Measurements from ENCODE around the gene DLK1. TPM values are rescaled to one million over a fixed set of nuclear protein-coding genes. Genes with fewer than 3 reads are reported as not detected.
A peak's percentile ranks its signal among the peaks of the same experiment; 100 is the strongest.

The DLK1 gene
- total RNA-seq, 1 experiment from 2014 or later = 0.28 TPM

DNA sequence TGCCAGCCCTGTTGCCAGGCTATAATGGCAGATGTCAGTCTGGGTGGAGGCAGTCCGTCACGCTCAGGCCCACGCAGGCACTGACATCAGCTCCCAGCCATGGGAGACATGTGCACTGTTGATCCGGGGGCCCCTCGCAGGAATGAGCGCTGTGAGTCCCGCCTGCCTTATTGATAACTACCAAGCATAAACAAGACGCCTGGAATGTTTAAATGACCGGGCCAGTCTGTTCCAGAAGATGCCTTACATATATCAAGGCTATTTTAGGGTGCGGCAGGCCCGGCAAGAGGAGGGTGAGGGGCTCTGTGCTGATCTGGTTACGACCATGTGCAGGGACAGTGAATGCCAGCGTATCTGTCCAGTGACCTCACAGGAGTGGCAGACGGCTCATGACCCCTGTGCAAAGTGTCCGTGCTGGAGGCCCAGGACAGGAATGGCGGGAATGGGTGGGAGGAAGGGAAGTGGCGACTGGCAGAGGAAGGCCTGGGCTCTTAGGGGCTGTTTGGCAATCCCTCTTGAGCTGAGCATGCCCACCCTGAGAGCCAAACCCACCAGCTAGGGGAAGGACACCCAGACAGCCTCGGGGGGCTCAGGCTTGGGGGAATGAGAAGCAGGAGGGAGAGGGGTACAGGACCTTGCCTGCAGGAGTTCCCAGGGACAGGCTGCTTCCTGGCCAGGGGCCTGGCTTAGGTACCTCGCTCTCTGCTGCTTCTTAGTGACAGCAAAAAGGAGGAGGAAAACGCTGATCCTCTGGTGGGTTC is 49.3 kb downstream of the DLK1 start:
- H3K9me3 ChIP-seq (replicated peaks) = no peaks in the 10 kb centered on the region
- H3K36me3 ChIP-seq = no peaks in the 10 kb centered on the region
- H3K4me3 ChIP-seq = no peak overlapping the region
- H3K27ac ChIP-seq = no peak overlapping the region
- H3K27me3 ChIP-seq = no peaks in the 10 kb centered on the region
- peaks cover 19% of the 10 kb centered on the region for H3K4me1 ChIP-seq
- DNase-seq = no peak

DNA sequence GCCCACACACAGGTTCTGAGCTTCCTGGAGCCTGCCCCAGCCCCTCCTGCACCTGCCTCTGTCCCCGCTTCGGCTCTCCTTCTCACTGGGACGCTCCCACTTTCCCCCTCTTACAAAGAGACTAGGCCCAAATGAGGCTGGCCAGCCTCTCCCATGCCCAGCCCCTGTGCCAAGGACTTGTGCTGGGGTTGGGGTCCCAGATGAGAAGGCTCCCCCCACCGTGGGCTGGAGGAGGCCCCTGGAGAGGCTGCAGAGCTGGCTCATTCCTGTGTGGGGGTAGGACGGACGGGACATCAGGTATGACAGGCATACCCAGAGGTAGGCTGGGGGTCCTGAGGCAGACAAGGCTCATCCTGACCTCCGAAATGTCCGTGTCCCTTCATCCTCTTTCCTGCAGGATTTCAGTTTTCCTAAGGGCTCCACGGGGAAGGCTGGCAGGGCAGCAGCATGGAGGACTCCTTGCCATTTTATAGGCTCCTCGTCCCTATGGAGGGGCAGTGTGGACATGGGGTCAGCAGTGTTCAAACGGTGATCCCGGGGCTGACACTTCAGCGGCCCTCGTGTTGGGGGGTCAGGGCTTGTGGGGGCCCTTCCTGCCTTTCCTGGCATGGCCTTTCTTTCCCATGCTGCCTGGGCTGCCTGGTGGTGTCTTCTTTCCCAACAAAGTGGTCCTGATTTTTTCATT is 50.1 kb downstream of the DLK1 start:
- Histone ChIP-seq H3K9me3 (replicated peaks) (no peaks in the 10 kb centered on the region), H3K27ac (no peak overlapping the region), H3K4me3 (no peak overlapping the region), H3K27me3 (no peaks in the 10 kb centered on the region), H3K4me1 (peaks cover 19% of the 10 kb centered on the region), H3K36me3 (no peaks in the 10 kb centered on the region)
- no peak for DNase-seq

DNA sequence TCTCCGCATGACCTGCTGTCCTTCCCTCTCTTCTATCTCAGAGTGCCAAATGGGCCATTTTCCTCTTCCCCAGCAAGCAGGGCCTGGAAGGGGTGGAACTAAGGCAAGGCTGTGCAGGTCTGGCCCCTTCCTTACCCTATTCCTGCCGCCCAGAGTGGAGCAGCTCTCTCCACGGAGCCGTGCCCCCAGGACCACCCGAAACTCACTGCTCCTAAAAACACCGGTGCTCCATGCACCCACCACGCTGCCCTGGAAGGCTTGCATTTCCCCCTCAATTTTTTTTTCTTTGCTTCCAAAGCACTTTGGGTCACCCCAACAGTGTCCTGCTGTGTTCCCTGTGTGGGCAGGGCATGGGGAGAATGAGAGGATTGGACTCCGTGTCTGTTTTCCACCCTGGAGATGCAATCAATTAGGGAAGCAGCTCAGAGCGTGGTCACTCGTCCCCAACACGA is 50.7 kb downstream of the DLK1 start:
- H3K27ac ChIP-seq = no peak overlapping the region
- no peaks in the 10 kb centered on the region for H3K9me3 ChIP-seq (replicated peaks)
- H3K4me3 ChIP-seq = peak overlapping the region; percentile 13; the same call in 1 of the 2 replicates
- no peak for DNase-seq
- peaks cover 19% of the 10 kb centered on the region for H3K4me1 ChIP-seq
- no peaks in the 10 kb centered on the region for H3K36me3 ChIP-seq
- H3K27me3 ChIP-seq = no peaks in the 10 kb centered on the region

DNA sequence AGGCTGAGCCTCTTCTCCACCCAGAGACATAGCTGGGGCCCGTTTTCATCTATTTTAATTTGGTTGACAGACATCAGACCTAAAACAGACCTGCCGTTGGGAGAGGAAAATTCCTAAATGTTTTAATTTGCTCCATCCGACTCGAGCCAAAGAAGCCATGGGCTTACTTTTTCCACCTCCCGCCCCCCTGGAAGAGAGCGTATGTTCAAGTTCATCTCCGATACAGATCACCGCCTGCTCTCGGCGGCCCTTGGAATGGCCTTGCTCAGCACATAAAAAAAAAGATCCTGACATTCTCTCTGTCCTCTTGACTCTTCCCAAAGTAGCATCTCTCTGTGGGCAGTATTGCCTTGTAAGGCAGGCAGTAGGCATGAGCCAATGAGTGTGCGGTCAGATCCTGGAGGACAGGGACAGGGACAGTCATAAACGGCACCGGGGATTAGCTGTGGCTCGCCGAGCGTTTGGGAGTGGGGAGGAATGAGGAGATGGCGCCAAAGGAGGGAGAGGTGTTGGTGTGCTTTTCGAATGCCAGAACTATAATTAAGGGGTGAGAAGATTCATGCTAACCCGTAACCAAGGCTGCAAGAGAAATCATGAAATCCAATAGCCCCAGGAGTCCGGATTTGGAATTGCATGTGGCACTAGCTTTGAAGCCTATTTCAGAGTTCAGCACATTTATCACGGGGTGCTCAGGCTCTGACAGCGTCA is 51.3 kb downstream of the DLK1 start:
- peak; percentile 33 to 66 for DNase-seq
- Histone ChIP-seq H3K27ac (no peak overlapping the region), H3K4me1 (peaks cover 22% of the 10 kb centered on the region), H3K9me3 (replicated peaks) (no peaks in the 10 kb centered on the region), H3K36me3 (no peaks in the 10 kb centered on the region), H3K27me3 (no peaks in the 10 kb centered on the region), H3K4me3 (peak overlapping the region; percentile 13; the same call in 1 of the 2 replicates)

DNA sequence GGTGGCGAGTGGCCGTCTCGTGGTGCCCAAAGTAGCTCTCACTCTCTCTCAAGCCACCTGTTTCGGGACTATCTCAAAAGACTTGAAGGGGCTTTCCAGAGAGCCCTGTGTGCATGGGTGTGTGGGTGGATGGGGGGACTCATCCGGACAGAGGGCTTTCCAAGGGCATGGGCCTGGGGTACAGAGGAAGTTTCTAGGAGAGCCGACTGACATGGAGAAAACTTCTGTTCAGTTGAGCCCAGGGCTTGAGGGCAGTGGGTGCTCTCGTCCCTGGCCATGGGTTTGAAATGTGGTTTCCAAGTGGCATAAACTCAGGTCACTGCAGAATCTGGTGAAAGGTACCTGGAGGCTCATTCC is 51.8 kb downstream of the DLK1 start:
- H3K27ac ChIP-seq = no peak overlapping the region
- peaks cover 27% of the 10 kb centered on the region for H3K4me1 ChIP-seq
- H3K9me3 ChIP-seq (replicated peaks) = no peaks in the 10 kb centered on the region
- no peaks in the 10 kb centered on the region for H3K36me3 ChIP-seq
- H3K4me3 ChIP-seq = no peak overlapping the region
- no peaks in the 10 kb centered on the region for H3K27me3 ChIP-seq
- DNase-seq = no peak

DNA sequence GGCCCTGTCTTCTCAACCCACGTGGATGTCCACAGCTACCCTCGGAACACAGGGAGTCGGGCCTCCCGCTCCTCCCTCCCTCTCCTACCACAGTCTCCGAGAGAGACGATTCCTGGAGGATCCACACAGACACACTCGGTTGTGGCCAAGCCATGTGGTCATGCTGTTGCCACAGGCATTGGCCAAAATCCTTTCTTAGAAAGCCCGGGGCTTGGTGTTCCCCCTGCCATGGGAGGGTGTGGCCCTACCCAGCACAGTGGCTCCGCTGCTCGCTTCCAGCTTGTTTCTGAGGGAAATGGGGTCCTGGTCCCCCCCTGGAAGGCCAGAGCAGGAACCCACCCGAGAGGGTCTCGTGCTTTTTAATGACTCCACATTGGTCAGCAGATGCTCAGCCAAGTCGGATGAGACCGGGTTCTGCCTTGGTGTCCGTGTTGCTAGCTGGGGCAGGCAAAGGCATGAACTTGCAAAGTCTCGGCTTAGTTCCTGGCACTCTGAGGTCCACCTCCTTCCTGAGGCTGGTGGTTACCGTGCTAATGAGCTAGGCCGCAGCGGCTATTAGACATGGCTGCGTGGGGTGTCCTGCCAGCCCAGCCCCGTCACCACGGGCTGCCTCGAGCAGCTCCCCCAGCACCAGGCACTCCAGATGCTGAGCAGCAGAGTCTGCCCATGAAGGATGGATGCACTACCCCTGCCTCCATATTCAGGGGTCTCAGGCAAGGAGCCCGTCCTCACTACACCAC is 52.4 kb downstream of the DLK1 start:
- DNase-seq = no peak
- Histone ChIP-seq H3K36me3 (no peaks in the 10 kb centered on the region), H3K4me3 (no peak overlapping the region), H3K4me1 (peaks cover 33% of the 10 kb centered on the region), H3K9me3 (replicated peaks) (no peaks in the 10 kb centered on the region), H3K27me3 (no peaks in the 10 kb centered on the region), H3K27ac (no peak overlapping the region)

DNA sequence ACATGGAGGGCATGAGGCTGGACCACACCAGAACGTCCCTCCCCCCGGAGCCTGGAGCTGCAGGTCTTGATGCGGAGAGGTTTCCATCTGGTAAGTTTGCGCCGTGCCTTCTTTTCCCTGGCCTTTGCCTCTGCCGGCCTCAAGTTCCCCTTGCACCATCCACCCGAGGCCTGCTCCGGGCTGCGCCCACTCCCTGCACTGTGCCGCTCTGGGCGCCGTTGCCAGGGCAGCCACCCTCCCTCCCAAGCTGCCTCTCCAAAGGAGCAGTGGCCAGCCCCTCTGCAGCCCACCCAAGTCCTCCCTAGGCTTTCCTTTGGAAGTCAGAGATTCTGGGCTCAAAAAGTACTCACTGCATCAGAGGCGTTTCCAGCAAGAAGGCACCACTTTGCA is 53.0 kb downstream of the DLK1 start:
- no peaks in the 10 kb centered on the region for H3K27me3 ChIP-seq
- peaks cover 37% of the 10 kb centered on the region for H3K4me1 ChIP-seq
- H3K4me3 ChIP-seq = no peak overlapping the region
- no peaks in the 10 kb centered on the region for H3K9me3 ChIP-seq (replicated peaks)
- no peaks in the 10 kb centered on the region for H3K36me3 ChIP-seq
- DNase-seq = no peak
- no peak overlapping the region for H3K27ac ChIP-seq

DNA sequence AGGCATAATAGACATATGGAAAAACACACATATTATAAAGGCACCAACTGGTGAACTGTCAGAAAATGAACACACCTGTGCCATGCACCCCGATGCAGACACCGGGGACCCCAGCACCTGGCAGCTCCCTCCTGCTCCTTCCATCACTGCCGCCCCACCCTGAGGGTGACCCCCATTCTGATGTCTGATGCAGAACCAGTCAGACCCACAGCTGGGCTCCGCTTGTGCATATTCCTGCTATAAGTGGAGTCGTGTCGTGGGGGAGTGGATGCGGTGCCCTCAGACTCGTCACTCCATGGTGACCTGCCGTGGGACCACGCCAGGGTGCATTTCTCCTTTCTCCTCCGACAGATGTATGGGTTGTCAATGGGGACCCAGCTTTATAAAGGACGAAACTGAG is 53.6 kb downstream of the DLK1 start:
- DNase-seq = no peak
- H3K36me3 ChIP-seq = no peaks in the 10 kb centered on the region
- H3K9me3 ChIP-seq (replicated peaks) = no peaks in the 10 kb centered on the region
- H3K27me3 ChIP-seq = no peaks in the 10 kb centered on the region
- H3K27ac ChIP-seq = no peak overlapping the region
- peaks cover 37% of the 10 kb centered on the region for H3K4me1 ChIP-seq
- no peak overlapping the region for H3K4me3 ChIP-seq

DNA sequence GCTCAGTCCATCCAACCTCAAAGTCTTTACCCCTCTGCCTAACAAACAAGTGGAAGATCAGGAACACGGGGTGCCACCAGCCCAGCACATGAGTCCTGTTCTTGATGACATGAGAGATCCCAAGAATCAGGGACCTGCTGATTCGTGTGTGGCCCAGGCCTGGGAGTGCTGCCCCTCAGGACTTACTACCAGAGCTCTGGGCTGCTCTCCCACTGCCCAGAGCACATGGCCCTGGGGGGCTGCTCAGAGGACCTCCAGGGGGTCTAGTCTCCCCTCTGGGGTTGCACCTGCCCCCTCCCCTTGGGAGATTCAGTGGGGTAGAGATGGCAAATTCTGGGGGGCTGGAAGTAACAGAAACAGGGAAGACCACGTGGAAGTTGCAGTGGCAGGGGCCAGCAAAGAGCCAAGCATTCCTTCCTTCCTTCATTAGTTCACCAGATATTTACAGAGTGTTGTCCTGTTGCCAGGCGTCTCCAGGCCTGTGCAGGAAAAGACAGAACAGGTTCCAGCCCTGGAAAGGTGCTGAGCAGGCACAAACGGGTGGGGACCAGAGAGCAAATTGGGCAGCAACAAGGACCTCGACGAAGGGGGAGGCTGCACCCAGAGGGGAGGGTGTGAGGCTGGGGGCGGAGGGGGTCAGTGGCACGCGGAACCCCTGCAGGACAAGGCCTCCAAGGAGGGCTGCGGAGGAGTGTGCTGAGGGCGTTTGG is 54.1 kb downstream of the DLK1 start:
- Histone ChIP-seq H3K36me3 (no peaks in the 10 kb centered on the region), H3K27me3 (no peaks in the 10 kb centered on the region), H3K9me3 (replicated peaks) (no peaks in the 10 kb centered on the region), H3K4me3 (no peak overlapping the region), H3K4me1 (peaks cover 40% of the 10 kb centered on the region), H3K27ac (no peak overlapping the region)
- DNase-seq = no peak

DNA sequence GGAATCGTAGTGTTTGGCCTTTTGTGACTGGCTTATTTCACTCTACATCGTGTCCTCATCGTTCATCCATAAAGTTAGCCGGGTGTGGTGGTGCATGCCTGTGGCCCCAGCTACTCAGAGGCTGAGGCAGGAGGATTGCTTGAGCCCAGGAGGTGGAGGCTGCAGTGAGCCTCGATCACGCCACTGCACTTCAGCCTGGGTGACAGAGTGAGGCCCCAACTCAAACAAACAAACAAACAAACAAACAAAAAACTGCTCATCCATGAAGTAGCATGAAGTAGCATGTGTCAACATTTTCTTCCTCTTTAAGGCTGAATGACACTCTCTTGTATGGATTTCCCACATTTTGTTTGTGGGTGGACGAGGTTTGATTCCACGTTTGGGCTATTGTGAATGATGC is 55.3 kb downstream of the DLK1 start:
- Histone ChIP-seq H3K4me1 (peaks cover 51% of the 10 kb centered on the region), H3K9me3 (replicated peaks) (no peaks in the 10 kb centered on the region), H3K27ac (no peak overlapping the region), H3K36me3 (no peaks in the 10 kb centered on the region), H3K27me3 (no peaks in the 10 kb centered on the region), H3K4me3 (no peak overlapping the region)
- DNase-seq = no peak

DNA sequence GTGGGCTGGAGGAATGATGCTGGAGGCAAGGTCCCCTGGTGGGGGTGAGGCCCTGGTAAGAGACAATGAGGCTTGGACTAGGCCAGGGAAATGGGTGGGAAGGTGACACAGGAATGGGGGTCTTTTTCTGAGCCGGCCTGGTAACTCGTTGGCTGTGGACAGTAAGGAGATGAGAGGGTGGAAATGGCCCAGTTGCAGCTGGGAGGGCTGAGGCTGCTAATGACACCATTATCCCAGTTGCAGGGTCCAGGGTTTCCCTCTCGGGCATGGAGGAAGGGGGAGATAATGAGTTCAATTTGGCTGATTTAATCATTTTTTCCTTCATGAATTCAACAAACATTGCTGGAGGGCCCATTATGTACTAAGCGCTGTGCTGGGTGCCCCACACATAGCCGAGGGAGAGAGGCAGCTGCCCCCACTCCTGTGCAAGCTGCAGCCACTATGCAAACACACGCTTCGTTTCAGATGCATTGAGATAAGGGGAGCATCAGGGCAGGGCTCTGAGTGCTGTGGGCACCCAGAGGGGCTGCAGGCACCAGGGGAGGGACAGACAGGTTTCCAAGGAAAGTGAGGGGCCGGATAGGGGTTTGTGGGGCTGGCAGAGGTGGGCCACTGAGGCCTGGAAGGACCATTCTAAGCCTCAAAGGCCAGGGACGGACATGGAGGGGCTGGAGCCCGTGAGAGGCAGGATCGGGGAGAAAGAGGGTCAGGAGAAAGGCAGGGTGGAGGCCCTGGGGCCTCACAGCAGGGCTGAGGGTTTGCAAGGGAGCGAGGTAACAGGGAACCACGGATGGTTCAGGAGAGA is 56.0 kb downstream of the DLK1 start:
- Histone ChIP-seq H3K9me3 (replicated peaks) (no peaks in the 10 kb centered on the region), H3K27ac (no peak overlapping the region), H3K4me3 (no peak overlapping the region), H3K36me3 (no peaks in the 10 kb centered on the region), H3K27me3 (no peaks in the 10 kb centered on the region), H3K4me1 (peaks cover 45% of the 10 kb centered on the region)
- no peak for DNase-seq

DNA sequence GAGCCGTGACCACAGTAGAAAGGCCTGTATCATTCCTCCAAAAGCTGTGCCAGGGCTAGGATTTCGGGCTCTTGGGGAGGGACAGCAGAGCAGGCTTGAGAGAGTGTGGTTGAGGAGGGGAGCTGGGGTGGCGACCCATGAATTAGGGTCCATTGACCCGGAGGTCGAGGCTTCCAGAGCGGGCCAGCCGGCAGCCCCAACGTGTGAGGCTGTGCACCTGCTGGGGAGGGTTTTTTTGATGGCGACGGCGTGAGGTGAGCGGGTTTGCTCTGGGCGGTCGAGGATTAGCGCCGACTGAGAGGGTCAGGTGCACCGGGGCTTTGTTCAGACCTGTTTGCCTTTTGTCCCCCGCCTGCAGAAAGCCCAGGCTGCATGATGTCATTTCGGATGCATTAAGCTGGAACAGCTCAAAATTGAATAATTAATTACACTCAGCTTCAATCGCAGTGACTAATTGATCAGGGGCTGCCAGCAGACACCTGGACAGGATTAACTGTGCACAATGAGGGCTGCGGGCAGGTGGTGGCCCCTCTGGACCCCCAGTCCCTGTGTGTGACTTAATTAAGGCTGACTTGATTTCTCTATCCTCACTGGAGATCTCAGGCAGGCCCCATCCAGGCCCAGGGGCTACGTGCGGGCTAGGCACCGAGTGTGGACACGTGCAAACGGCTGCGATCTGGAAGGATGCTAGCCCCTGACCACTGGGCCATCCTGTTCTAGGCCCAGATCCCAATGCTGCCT is 57.1 kb downstream of the DLK1 start:
- Histone ChIP-seq H3K9me3 (replicated peaks) (no peaks in the 10 kb centered on the region), H3K4me1 (peaks cover 44% of the 10 kb centered on the region), H3K27me3 (no peaks in the 10 kb centered on the region), H3K27ac (peak overlapping the region; percentile 36; the same call in 1 of the 2 replicates), H3K36me3 (no peaks in the 10 kb centered on the region), H3K4me3 (no peak overlapping the region)
- peak; percentile 51 to 67 for DNase-seq
